Central memory CD8-positive, alpha-beta T cell (primary cell): Measurements from ENCODE around the gene COLEC12.

Experiments used
- ATAC-seq: fragments of 150-1000 bp; cut with Tn5 transposase; replicated peaks from 2 replicates; pipeline ENCODE4 v1.10.0; 2022; ENCODE audit warnings: mild to moderate bottlenecking, moderate FRiP score, moderate number of reproducible peaks; ENCODE audit not compliant: poor library complexity, severe bottlenecking; ENCODE audit errors: extremely low read depth
- DNase-seq, 2 donors: peaks; one replicate each; pipeline ENCODE4 v3.0.0; 2021; ENCODE audit warnings: low spot score in 2 of 2
- H3K27ac Mint-ChIP-seq: one replicate; pipeline ENCODE4 v1.8.0; 2022; ENCODE audit warnings: low read depth, mild to moderate bottlenecking, moderate library complexity, mixed read lengths
- H3K27me3 Mint-ChIP-seq: one replicate; pipeline ENCODE4 v1.8.0; 2022; ENCODE audit warnings: mixed read lengths
- H3K36me3 Mint-ChIP-seq: one replicate; pipeline ENCODE4 v1.8.0; 2022; ENCODE audit warnings: mild to moderate bottlenecking, moderate library complexity, mixed read lengths; ENCODE audit not compliant: insufficient read depth
- H3K4me1 Mint-ChIP-seq: one replicate; pipeline ENCODE4 v1.8.0; 2022; ENCODE audit warnings: mixed read lengths
- H3K4me3 Mint-ChIP-seq: one replicate; pipeline ENCODE4 v1.8.0; 2022; ENCODE audit warnings: mild to moderate bottlenecking, moderate library complexity, mixed read lengths
- H3K9me3 Mint-ChIP-seq: one replicate; pipeline ENCODE4 v1.8.0; 2022; ENCODE audit warnings: mixed read lengths

COLEC12 gene

GRCh38 chr18:420661-421246, 79.7 kb downstream of the COLEC12 start:
- Mint-ChIP-seq H3K9me3 (no peaks in the 10 kb centered on the region), H3K4me3 (no peak overlapping the region), H3K4me1 (no peaks in the 10 kb centered on the region), H3K27ac (no peak overlapping the region), H3K36me3 (no peaks in the 10 kb centered on the region), H3K27me3 (peaks cover 44% of the 10 kb centered on the region)
- ATAC-seq (no peak), DNase-seq (no peak)

GRCh38 chr18:419541-420175, 80.8 kb downstream of the COLEC12 start:
- Mint-ChIP-seq H3K36me3 (no peaks in the 10 kb centered on the region), H3K9me3 (no peaks in the 10 kb centered on the region), H3K27me3 (peaks cover 33% of the 10 kb centered on the region), H3K4me1 (no peaks in the 10 kb centered on the region), H3K4me3 (no peak overlapping the region), H3K27ac (no peak overlapping the region)
- ATAC-seq, result no peak
- DNase-seq, result no peak

- Mint-ChIP-seq H3K9me3 (no peaks in the 10 kb centered on the region), H3K4me1 (no peaks in the 10 kb centered on the region), H3K27ac (no peak overlapping the region), H3K4me3 (no peak overlapping the region), H3K27me3 (peaks cover 22% of the 10 kb centered on the region), H3K36me3 (no peaks in the 10 kb centered on the region)
- ATAC-seq (no peak), DNase-seq (no peak)
These were observed 83.0 kb downstream of the COLEC12 start for GRCh38 chr18:417495-417894.

- Mint-ChIP-seq H3K4me3 (no peak overlapping the region), H3K36me3 (no peaks in the 10 kb centered on the region)
These were observed 83.6 kb downstream of the COLEC12 start for GRCh38 chr18:416930-417329.

GRCh38 chr18:415617-416612, 84.6 kb downstream of the COLEC12 start:
- Mint-ChIP-seq H3K36me3 (no peaks in the 10 kb centered on the region), H3K27me3 (peaks cover 27% of the 10 kb centered on the region), H3K4me3 (no peak overlapping the region), H3K9me3 (peaks cover 7% of the 10 kb centered on the region), H3K27ac (no peak overlapping the region), H3K4me1 (no peaks in the 10 kb centered on the region)
- ATAC-seq, result no peak
- DNase-seq, result no peak

More at GRCh38 chr18:416930-417329, 83.6 kb downstream of the COLEC12 start:
- H3K9me3 Mint-ChIP-seq, result peaks cover under 1% of the 10 kb centered on the region
- peaks cover 22% of the 10 kb centered on the region for H3K27me3 Mint-ChIP-seq
- H3K27ac Mint-ChIP-seq, result no peak overlapping the region
- DNase-seq (no peak), ATAC-seq (no peak)
- H3K4me1 Mint-ChIP-seq, result no peaks in the 10 kb centered on the region

GRCh38 chr18:415047-415446, 85.5 kb downstream of the COLEC12 start:
- ATAC-seq, result no peak
- Mint-ChIP-seq H3K9me3 (peaks cover 7% of the 10 kb centered on the region), H3K27me3 (peaks cover 33% of the 10 kb centered on the region), H3K4me1 (no peaks in the 10 kb centered on the region), H3K4me3 (no peak overlapping the region), H3K27ac (no peak overlapping the region), H3K36me3 (no peaks in the 10 kb centered on the region)
- no peak for DNase-seq

GRCh38 chr18:413233-413632, 87.3 kb downstream of the COLEC12 start:
- H3K27me3 Mint-ChIP-seq, result peaks cover 35% of the 10 kb centered on the region
- peaks cover 7% of the 10 kb centered on the region for H3K9me3 Mint-ChIP-seq
- no peak overlapping the region for H3K4me3 Mint-ChIP-seq
- DNase-seq (no peak), ATAC-seq (no peak)
- H3K36me3 Mint-ChIP-seq, result peaks cover 2% of the 10 kb centered on the region
- H3K27ac Mint-ChIP-seq, result no peak overlapping the region
- H3K4me1 Mint-ChIP-seq, result no peaks in the 10 kb centered on the region

- no peak overlapping the region for H3K27ac Mint-ChIP-seq
- H3K4me3 Mint-ChIP-seq, result no peak overlapping the region
- H3K4me1 Mint-ChIP-seq, result no peaks in the 10 kb centered on the region
- H3K9me3 Mint-ChIP-seq, result peaks cover 15% of the 10 kb centered on the region
- peaks cover 2% of the 10 kb centered on the region for H3K36me3 Mint-ChIP-seq
- no peak for ATAC-seq
- no peak for DNase-seq
- peaks cover 47% of the 10 kb centered on the region for H3K27me3 Mint-ChIP-seq
These were observed 90.5 kb downstream of the COLEC12 start for GRCh38 chr18:410047-410455.

- H3K9me3 Mint-ChIP-seq, result peaks cover 17% of the 10 kb centered on the region
- H3K4me3 Mint-ChIP-seq, result no peak overlapping the region
- peaks cover 2% of the 10 kb centered on the region for H3K36me3 Mint-ChIP-seq
- ATAC-seq, result no peak
- H3K4me1 Mint-ChIP-seq, result no peaks in the 10 kb centered on the region
- no peak overlapping the region for H3K27ac Mint-ChIP-seq
- DNase-seq, result no peak
- peaks cover 47% of the 10 kb centered on the region for H3K27me3 Mint-ChIP-seq
These were observed 92.1 kb downstream of the COLEC12 start for GRCh38 chr18:408367-408766.

- peaks cover 47% of the 10 kb centered on the region for H3K27me3 Mint-ChIP-seq
- H3K9me3 Mint-ChIP-seq, result peaks cover 17% of the 10 kb centered on the region
- ATAC-seq, result no peak
- H3K4me1 Mint-ChIP-seq, result no peaks in the 10 kb centered on the region
- peaks cover 2% of the 10 kb centered on the region for H3K36me3 Mint-ChIP-seq
- DNase-seq, result no peak
- no peak overlapping the region for H3K4me3 Mint-ChIP-seq
- H3K27ac Mint-ChIP-seq, result no peak overlapping the region
These were observed 92.8 kb downstream of the COLEC12 start for GRCh38 chr18:407626-408224.

GRCh38 chr18:407191-407590, 93.3 kb downstream of the COLEC12 start:
- H3K36me3 Mint-ChIP-seq, result peaks cover 2% of the 10 kb centered on the region
- peaks cover 17% of the 10 kb centered on the region for H3K9me3 Mint-ChIP-seq

GRCh38 chr18:406677-407076, 93.8 kb downstream of the COLEC12 start:
- H3K36me3 Mint-ChIP-seq, result peaks cover 2% of the 10 kb centered on the region
- ATAC-seq (no peak), DNase-seq (no peak)
- no peak overlapping the region for H3K4me3 Mint-ChIP-seq
- peaks cover 43% of the 10 kb centered on the region for H3K27me3 Mint-ChIP-seq
- no peak overlapping the region for H3K27ac Mint-ChIP-seq
- H3K9me3 Mint-ChIP-seq, result peaks cover 13% of the 10 kb centered on the region
- H3K4me1 Mint-ChIP-seq, result no peaks in the 10 kb centered on the region

More at GRCh38 chr18:407191-407590, 93.3 kb downstream of the COLEC12 start:
- Mint-ChIP-seq H3K4me3 (no peak overlapping the region), H3K4me1 (no peaks in the 10 kb centered on the region), H3K27ac (no peak overlapping the region), H3K27me3 (peaks cover 43% of the 10 kb centered on the region)
- no peak for DNase-seq
- ATAC-seq, result no peak
